Fibroblast of upper back skin (primary cell): Measurements from ENCODE around the gene C16orf96.

Experiments used
- DNase-seq: peaks from one replicate; pipeline ENCODE4 v3.0.0-alpha.2; 2013

The C16orf96 gene

GRCh38 chr16:4603624-4604170, 47.6 kb downstream of the C16orf96 start:
- no peak for DNase-seq

GRCh38 chr16:4604401-4604800, 48.3 kb downstream of the C16orf96 start:
- DNase-seq: no peak

- DNase-seq: no peak
These were observed 50.2 kb downstream of the C16orf96 start for GRCh38 chr16:4606354-4606753.

GRCh38 chr16:4607841-4608703, 51.9 kb downstream of the C16orf96 start:
- DNase-seq: no peak

GRCh38 chr16:4608704-4608980, 52.5 kb downstream of the C16orf96 start:
- no peak for DNase-seq

- DNase-seq: no peak
These were observed 53.3 kb downstream of the C16orf96 start for GRCh38 chr16:4609200-4610010.

- no peak for DNase-seq
These were observed 54.2 kb downstream of the C16orf96 start for GRCh38 chr16:4610011-4611005.

- DNase-seq: no peak
These were observed 55.3 kb downstream of the C16orf96 start for GRCh38 chr16:4611337-4612021.

GRCh38 chr16:4612474-4612931, 56.4 kb downstream of the C16orf96 start:
- DNase-seq: no peak

- no peak for DNase-seq
These were observed 57.0 kb downstream of the C16orf96 start for GRCh38 chr16:4612977-4613635.

GRCh38 chr16:4613636-4614570, 57.8 kb downstream of the C16orf96 start:
- DNase-seq: peak; percentile 35

GRCh38 chr16:4614571-4615383, 58.6 kb downstream of the C16orf96 start, which contains the start of gene UBALD1:
UBALD1 (minus strand) TSS chr16:4614888; CDS start chr16:4614797, 91 bp downstream.
- peak; percentile 90 for DNase-seq

- DNase-seq: no peak
These were observed 59.4 kb downstream of the C16orf96 start for GRCh38 chr16:4615384-4616046.

- peak; percentile 100 for DNase-seq
These were observed 60.1 kb downstream of the C16orf96 start for GRCh38 chr16:4616047-4616811.

- no peak for DNase-seq
These were observed 61.7 kb downstream of the C16orf96 start for GRCh38 chr16:4617880-4618279.

- no peak for DNase-seq
These were observed 62.7 kb downstream of the C16orf96 start for GRCh38 chr16:4618645-4619418.

GRCh38 chr16:4623593-4623992, 67.5 kb downstream of the C16orf96 start:
- no peak for DNase-seq
